Stimulated activated naive CD8-positive, alpha-beta T cell treated with anti-CD3 and anti-CD28 coated beads, Interleukin-15, Interleukin-2, amounts not matched to agents 100 ng/mL and 50 ng/mL, for 24 hours (primary cell): ENCODE results near the gene CLIC3.
A peak's percentile ranks its signal among the peaks of the same experiment; 100 is the strongest.

Experiments used
- H3K27ac Mint-ChIP-seq: one replicate; pipeline ENCODE4 v1.8.0; 2021; ENCODE audit warnings: mild to moderate bottlenecking, mixed read lengths
- H3K27me3 Mint-ChIP-seq: one replicate; pipeline ENCODE4 v1.8.0; 2021; ENCODE audit warnings: mixed read lengths
- H3K36me3 Mint-ChIP-seq: one replicate; pipeline ENCODE4 v1.8.0; 2021; ENCODE audit warnings: low read depth, mixed read lengths
- H3K4me1 Mint-ChIP-seq: one replicate; pipeline ENCODE4 v1.8.0; 2021; ENCODE audit warnings: low read depth, mixed read lengths
- H3K4me3 Mint-ChIP-seq: one replicate; pipeline ENCODE4 v1.8.0; 2021; ENCODE audit warnings: mild to moderate bottlenecking, mixed read lengths
- H3K9me3 Mint-ChIP-seq: one replicate; pipeline ENCODE4 v1.8.0; 2021; ENCODE audit warnings: mixed read lengths

The CLIC3 gene

DNA sequence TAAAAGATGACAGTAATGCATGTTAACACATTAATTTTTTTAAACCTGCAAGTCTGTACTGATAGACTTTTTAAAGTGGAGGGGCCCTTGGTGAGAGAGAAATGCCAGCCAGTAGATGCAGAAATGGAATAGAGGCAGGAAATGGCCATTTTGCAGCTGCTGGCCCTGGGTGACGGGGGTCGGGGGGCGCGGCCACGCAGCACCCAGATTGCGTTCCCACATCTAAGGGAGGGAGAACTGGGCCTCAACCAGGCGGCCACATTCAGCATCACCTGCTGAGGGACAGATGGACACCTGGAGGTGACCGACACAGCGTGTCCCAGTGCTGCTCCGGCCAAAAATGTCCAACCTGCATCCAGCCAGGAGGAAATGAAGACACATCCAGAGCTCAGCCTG, 6.3 kb upstream of the CLIC3 start:
- Mint-ChIP-seq H3K27me3 (no peaks in the 10 kb centered on the region), H3K9me3 (no peaks in the 10 kb centered on the region), H3K36me3 (no peaks in the 10 kb centered on the region), H3K4me3 (no peak overlapping the region), H3K27ac (no peak overlapping the region), H3K4me1 (peaks cover 37% of the 10 kb centered on the region)

DNA sequence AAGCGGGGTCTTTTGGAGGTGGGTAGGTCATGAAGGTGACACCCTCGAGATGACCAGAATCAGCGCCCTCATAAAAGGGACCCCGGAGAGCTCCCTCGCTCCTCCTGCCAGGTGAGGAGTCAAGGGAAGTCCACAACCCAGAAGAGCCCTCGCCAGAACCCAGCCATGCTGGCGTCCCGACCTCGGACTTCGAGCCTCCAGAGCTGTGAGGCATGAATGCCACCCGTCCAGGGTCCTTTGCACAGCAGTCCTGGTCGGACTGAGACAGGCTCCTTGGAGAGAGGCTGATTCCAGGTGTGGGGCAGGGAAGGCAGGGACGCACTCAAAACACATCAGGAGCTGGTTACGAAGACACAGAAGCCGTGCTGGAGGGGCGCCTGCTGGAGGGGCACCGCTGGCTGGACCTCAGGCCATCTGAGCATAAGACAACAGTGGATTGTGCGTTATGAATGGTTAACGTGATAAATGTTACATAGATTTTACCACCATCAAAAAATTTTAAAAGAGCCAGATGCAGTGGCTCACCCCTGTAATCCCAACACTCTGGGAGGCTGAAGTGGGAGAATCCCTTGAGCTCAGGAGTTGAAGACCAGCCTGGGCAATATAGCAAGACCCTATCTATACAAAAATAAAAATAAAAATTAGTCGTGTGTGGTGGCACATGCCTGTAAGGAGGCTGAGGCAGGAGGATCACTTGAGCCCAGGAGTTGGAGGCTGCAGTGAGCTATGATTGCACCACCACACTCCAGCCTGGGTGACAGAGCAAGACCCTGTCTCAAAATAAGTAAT, 5.7 kb upstream of the CLIC3 start:
- Mint-ChIP-seq H3K27me3 (no peaks in the 10 kb centered on the region), H3K9me3 (no peaks in the 10 kb centered on the region), H3K4me1 (peaks cover 42% of the 10 kb centered on the region), H3K36me3 (no peaks in the 10 kb centered on the region), H3K4me3 (no peak overlapping the region), H3K27ac (no peak overlapping the region)

DNA sequence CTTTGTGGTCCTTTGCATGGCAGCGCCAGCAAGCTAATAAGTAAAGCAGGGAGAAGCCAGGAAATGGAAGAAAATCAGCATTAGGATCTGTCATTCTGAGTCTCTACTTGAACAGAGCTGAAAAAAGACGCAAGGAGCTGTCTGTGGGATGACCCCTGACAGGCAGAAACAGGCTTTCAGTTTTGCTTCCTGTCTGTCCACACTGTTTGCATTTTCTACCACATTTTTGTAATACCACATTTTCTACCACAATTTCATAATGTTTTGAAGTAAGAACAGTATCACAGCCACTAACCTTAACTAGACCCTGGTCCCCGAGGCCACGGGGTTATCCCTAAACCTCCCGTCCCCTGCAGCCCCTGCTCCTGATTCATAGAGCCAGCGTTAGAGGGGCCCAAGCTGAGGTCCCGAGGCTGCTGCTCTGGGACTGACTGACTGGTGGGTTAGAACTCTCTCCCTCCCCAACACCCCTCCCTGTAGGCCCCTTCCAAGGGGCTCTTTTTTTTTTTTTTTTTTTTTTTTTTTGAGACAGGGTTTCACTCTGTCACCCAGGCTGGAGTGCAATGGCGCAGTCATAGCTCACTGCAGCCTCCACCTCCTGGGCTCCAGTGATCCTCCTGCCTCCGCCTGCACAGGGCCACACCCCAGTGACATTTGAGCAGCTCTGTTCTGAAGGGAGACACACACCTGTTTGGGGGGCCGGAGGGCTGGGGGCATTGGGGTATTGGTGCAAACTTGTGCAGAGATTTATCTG, 4.0 kb upstream of the CLIC3 start:
- H3K27ac Mint-ChIP-seq = peak overlapping the region; percentile 83
- H3K4me3 Mint-ChIP-seq = peak overlapping the region; percentile 61
- no peaks in the 10 kb centered on the region for H3K36me3 Mint-ChIP-seq
- no peaks in the 10 kb centered on the region for H3K9me3 Mint-ChIP-seq
- peaks cover 39% of the 10 kb centered on the region for H3K4me1 Mint-ChIP-seq
- H3K27me3 Mint-ChIP-seq = no peaks in the 10 kb centered on the region

DNA sequence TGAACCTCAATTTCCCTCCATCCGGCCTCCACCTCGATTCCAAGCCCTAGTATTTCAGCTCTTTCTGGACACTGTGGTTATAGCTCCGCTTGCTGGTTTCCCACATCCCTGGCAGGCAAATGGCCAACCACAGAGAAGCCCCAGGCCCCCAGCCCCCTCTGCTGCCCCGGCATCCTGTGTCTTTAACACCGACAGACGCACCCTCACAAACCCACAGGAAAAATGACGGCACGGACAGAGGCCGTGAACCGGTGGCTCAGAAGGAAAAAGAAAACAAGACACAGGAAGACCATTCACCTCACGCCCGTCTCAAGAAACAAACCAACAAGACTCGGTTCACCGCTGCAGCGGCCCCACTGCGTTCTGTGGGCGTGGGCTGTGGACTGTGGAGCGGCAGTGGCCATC, 1.5 kb upstream of the CLIC3 start:
- peaks cover 49% of the 10 kb centered on the region for H3K4me1 Mint-ChIP-seq
- H3K9me3 Mint-ChIP-seq = no peaks in the 10 kb centered on the region
- no peaks in the 10 kb centered on the region for H3K27me3 Mint-ChIP-seq
- peak overlapping the region; percentile 68 for H3K27ac Mint-ChIP-seq
- H3K4me3 Mint-ChIP-seq = peak overlapping the region; percentile 43
- no peaks in the 10 kb centered on the region for H3K36me3 Mint-ChIP-seq

DNA sequence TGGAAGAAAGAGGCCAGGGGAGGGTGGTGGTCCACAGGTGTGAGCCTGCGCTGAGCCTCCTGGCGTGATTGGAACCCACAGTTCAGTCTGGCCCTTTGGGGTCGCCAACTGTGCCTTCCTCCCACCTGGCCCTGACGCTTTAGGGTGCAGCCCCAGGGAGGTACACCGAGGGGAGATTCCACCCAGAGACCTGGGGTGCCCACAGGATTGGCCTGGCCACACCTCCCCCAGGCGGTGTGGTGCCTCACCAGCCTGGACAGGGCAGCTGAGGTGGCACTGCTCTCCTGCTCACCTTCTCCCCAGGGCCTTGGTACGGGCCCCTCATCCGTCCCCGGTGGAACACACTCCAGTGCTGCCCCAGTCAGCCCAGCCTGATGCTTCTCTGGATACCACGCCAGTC, 1.0 kb upstream of the CLIC3 start:
- H3K36me3 Mint-ChIP-seq = no peaks in the 10 kb centered on the region
- H3K9me3 Mint-ChIP-seq = no peaks in the 10 kb centered on the region
- no peaks in the 10 kb centered on the region for H3K27me3 Mint-ChIP-seq
- peak overlapping the region; percentile 43 for H3K4me3 Mint-ChIP-seq
- no peak overlapping the region for H3K27ac Mint-ChIP-seq
- H3K4me1 Mint-ChIP-seq = peaks cover 49% of the 10 kb centered on the region

DNA sequence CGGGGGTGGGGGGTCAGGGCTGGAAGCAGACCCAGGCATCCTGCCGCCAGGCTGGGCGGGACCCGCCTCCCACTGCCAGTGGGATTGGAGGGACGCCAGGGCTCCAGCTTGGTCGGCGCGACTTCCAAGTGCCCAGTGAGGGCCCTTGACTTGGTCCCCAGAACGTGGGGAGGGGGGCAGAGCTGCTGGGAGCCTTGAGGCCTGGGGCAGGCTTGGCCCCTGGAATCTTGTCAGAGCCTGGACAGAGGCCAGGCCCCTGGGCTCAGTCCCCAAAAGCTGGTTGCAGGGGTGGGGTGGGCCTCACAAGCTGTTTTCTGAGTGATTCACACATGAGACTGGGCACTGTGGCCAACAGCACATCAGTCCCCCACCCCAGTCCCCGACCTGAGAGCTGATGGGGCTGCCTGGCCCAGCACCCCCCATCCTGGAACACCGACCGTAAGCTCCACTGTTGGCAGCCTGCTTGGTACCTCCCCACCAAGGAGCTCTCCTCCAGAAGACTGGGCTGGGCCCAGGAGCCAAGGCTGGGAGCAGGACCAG, 526 bp downstream of the CLIC3 start:
- no peak overlapping the region for H3K27ac Mint-ChIP-seq
- H3K27me3 Mint-ChIP-seq = no peaks in the 10 kb centered on the region
- H3K4me3 Mint-ChIP-seq = peak overlapping the region; percentile 10
- H3K36me3 Mint-ChIP-seq = no peaks in the 10 kb centered on the region
- H3K4me1 Mint-ChIP-seq = peaks cover 55% of the 10 kb centered on the region
- H3K9me3 Mint-ChIP-seq = no peaks in the 10 kb centered on the region

DNA sequence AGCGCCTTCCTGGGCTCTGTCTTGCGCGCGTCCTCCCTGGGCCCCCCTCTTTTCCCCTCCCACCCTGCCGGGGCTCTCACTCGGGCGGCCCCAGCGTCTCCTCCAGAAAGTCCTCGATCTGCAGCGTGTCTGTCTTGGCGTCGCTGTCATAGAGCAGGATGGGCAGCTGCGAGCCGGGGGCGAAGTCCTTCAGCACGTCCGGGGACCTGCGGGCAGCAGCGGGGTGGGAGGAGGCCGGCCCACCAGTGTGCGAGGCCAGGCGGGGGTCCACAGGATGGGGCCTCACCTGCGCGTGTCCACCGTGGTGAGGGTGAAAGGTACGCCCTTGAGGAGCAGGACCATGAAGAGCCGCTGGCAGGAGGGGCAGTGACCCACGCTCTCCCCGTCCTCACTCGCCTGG, 1.0 kb downstream of the CLIC3 start:
- peaks cover 51% of the 10 kb centered on the region for H3K4me1 Mint-ChIP-seq

DNA sequence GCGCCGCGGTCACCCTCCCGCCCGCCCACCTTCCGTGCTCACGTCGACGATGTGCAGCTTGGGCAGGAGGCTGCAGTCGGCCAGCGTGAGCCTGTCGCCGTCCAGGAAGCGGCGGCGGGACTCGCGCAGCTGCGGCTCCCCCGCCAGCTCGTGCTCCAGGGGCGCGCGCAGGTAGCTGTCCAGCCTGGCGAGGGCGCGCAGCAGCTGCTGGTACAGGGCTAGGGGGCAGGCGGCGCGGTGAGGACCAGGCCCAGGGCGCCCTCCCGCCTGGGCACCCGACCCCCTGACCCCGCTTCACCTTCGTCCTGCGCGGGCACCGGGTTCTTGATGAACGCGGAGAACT, 1.5 kb downstream of the CLIC3 start:
- H3K27ac Mint-ChIP-seq = no peak overlapping the region
- peaks cover 46% of the 10 kb centered on the region for H3K4me1 Mint-ChIP-seq
- H3K36me3 Mint-ChIP-seq = no peaks in the 10 kb centered on the region

More for the DNA sequence above, 1.0 kb downstream of the CLIC3 start:
- no peaks in the 10 kb centered on the region for H3K9me3 Mint-ChIP-seq
- no peaks in the 10 kb centered on the region for H3K36me3 Mint-ChIP-seq
- H3K4me3 Mint-ChIP-seq = no peak overlapping the region
- H3K27ac Mint-ChIP-seq = no peak overlapping the region
- no peaks in the 10 kb centered on the region for H3K27me3 Mint-ChIP-seq

DNA sequence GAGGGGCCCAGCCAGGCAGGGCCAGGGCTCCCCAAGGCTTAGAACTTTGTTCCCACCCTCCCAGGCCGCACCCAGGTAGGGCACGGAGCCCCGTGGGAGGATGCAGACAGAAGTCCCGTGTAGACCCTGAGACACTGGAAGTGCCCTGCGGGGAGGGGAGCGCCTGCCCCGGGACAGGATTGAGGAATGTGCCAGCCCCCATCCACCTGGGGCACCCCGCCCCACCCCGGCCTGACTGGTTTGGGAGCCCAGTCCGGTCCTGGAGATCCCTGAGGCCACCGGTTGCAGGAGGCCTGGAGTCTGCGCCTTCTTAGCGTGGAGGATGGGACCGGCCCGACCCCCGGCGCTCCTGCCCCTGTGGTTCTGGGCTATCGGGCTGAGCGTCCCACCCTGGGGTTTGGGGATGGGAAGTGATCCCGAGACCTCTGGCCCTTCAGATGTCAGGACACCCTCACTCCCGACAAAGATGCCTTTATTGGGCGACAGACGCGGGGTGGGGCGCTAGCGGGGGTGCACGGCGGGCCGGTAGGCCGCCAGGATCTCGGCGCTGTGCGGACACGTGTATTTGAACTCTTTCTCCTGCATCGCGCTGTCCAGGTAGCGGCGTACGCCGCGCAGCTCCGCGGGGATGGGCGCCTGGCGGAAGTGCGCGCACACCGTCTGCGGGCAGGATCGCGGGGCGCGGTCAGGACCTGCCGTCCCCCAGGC, 2.0 kb downstream of the CLIC3 start:
- Mint-ChIP-seq H3K36me3 (no peaks in the 10 kb centered on the region), H3K27ac (no peak overlapping the region), H3K4me1 (peaks cover 43% of the 10 kb centered on the region)

More for the DNA sequence above, 1.5 kb downstream of the CLIC3 start:
- H3K9me3 Mint-ChIP-seq = no peaks in the 10 kb centered on the region
- H3K4me3 Mint-ChIP-seq = no peak overlapping the region
- H3K27me3 Mint-ChIP-seq = no peaks in the 10 kb centered on the region

DNA sequence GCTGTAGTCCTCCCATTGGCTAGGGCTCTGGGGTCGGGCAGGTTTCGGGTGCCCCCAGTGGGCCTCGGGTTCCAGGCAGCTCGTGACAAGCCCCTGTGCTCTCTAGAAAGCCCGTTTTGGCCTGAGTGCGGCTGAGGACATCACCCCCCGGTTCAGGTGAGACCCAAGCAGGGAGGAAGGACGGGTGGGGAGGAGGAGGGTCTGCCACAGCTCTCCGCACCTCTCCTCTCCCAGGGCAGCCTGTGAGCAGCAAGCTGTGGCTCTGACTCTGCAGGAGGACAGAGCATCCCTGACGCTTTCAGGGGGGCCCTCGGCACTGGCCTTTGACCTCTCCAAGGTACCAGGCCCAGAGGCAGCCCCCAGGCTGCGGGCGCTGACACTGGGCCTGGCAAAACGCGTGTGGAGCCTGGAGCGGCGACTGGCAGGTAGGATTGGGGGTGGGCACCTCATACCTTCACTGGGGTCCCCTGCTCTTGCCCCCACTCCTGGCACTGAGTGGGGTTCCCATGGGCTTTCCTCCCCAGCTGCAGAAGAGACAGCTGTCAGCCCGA, 3.5 kb downstream of the CLIC3 start:
- Mint-ChIP-seq H3K4me1 (peaks cover 32% of the 10 kb centered on the region), H3K27ac (peak overlapping the region; percentile 70), H3K36me3 (no peaks in the 10 kb centered on the region), H3K9me3 (no peaks in the 10 kb centered on the region), H3K4me3 (peak overlapping the region; percentile 85), H3K27me3 (peaks cover 2% of the 10 kb centered on the region)

More for the DNA sequence above, 2.0 kb downstream of the CLIC3 start:
- H3K27me3 Mint-ChIP-seq = no peaks in the 10 kb centered on the region
- H3K4me3 Mint-ChIP-seq = no peak overlapping the region
- no peaks in the 10 kb centered on the region for H3K9me3 Mint-ChIP-seq

DNA sequence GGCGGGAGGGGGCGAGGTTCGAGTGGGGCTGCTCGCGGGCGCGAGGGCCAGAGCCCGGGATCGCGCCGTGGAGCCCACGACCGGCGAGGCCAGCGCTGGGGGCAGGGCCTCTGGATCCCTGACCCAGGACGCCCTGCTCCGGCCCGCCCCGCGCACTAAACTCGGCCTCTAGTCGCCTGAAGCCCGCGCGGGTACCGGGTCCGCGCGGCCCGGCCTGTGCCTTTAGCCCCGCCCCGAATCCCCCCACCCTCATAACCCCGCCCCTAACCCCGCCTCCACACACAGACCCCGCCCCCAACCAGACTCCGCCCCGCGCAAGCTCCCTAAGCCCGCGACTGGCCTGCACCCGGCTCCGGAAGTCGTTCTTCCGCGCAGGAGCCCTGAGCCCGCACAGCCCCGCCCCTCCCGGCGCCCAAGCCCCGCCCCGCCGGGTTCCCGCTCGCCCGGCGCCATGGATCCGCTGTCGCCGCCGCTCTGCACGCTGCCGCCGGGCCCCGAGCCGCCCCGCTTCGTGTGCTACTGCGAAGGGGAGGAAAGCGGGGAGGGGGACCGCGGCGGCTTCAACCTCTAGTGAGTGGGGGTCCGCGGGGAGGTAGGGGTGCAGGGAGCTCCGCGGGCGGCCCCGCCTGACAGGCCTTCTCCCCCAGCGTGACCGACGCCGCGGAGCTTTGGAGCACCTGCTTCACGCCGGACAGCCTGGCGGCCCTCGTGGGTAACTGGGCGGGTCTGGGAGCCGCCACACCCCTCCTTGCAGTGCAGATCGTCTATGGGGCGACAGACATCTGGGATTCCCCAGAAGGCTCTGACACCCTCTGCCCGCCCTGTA, 4.2 kb downstream of the CLIC3 start, which contains the start of gene PAXX:
TSS of gene PAXX (plus strand) at position 430 of the 826 bp plus-strand sequence. CDS start at position 452, 22 bp downstream.
- Mint-ChIP-seq H3K4me1 (peaks cover 25% of the 10 kb centered on the region), H3K36me3 (no peaks in the 10 kb centered on the region), H3K4me3 (peak within 1 kb of the TSS; percentile 85), H3K27me3 (peaks cover 7% of the 10 kb centered on the region), H3K27ac (peak within 1 kb of the TSS; percentile 70), H3K9me3 (no peaks in the 10 kb centered on the region)

DNA sequence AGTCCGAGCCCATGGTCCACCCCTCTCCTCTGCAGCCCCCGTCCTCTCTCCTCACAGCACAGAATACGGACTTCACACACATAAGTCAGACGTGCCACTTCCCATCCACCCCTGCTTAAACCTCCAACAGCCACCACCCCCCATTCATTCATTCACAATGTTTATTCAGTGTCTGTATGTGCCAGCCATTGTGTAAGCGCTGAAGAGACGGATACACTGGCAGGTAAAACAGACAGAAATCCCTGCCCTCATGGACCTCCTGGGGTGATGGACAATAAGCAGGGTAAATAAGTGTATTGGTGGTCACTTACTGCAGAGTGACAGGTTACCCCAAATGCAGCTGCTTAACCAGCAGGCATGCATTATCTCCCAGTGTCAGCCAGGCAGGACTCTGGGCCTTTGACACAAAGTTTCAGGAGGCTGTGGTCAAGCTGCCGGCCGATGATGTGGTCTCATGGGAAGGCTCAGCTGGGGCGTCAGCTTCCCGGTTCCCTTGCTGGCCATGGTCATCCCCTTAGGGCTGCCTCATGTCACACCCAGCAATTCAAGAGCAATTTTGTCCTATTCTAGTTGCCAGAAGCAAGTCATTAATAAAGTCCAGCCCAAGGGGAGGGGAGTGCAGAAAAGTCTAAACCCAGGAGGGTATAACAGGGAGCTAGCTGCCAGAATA, 6.0 kb downstream of the CLIC3 start:
- no peak overlapping the region for H3K27ac Mint-ChIP-seq
- peaks cover 16% of the 10 kb centered on the region for H3K4me1 Mint-ChIP-seq
- H3K4me3 Mint-ChIP-seq = no peak overlapping the region
- H3K27me3 Mint-ChIP-seq = peaks cover 14% of the 10 kb centered on the region
- no peaks in the 10 kb centered on the region for H3K9me3 Mint-ChIP-seq
- H3K36me3 Mint-ChIP-seq = no peaks in the 10 kb centered on the region

DNA sequence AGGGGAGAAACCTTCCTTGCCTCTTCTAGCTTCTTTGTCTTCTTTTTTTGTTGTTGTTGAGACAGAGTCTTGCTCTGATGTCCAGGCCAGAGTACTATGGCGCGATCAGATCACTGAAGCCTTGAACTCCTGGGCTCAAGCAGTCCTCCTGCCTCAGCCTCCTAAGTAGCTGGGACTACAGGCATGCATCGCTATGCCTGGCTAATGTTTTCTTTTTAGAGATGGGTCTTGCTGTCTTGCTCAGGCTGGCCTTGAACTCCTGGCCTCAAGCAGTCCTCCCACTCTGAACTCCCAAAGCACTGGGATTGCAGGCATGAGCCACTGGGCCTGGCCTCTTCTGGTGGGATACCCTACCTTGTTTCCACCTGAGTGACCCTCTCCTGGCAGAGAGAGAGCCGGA, 7.5 kb downstream of the CLIC3 start:
- H3K36me3 Mint-ChIP-seq = no peaks in the 10 kb centered on the region
- no peak overlapping the region for H3K27ac Mint-ChIP-seq
- no peak overlapping the region for H3K4me3 Mint-ChIP-seq
- peaks cover 17% of the 10 kb centered on the region for H3K27me3 Mint-ChIP-seq
- H3K9me3 Mint-ChIP-seq = no peaks in the 10 kb centered on the region
- peaks cover 14% of the 10 kb centered on the region for H3K4me1 Mint-ChIP-seq
